HepG2 (cell line): Measurements from ENCODE around the gene TEKTIP1. TPM values are rescaled to one million over a fixed set of nuclear protein-coding genes. Genes with fewer than 3 reads are reported as not detected.

Source experiments
- ATF3 ChIP-seq: sonication (generic); formaldehyde crosslinking; IDR thresholded peaks from 2 replicates; pipeline ENCODE4 v1.4.0; 2020; ENCODE audit warnings: missing genetic modification reagents
- CREBL2 ChIP-seq: sonication (generic); formaldehyde crosslinking; IDR thresholded peaks from 2 replicates; pipeline ENCODE4 v1.8.1; 2023; ENCODE audit warnings: missing genetic modification reagents, mild to moderate bottlenecking, borderline replicate concordance
- EZH2 ChIP-seq: conservative IDR thresholded peaks from 2 replicates; pipeline ENCODE4 v1.6.1; 2012; ENCODE audit warnings: mild to moderate bottlenecking, low read depth, low read length, moderate library complexity
- FOXO1 ChIP-seq: sonication (generic); formaldehyde crosslinking; IDR thresholded peaks from 2 replicates; pipeline ENCODE4 v1.4.0; 2020; ENCODE audit warnings: missing genetic modification reagents
- KDM4B ChIP-seq: sonication (generic); formaldehyde crosslinking; IDR thresholded peaks from 2 replicates; pipeline ENCODE4 v1.4.0; 2020; ENCODE audit warnings: missing genetic modification reagents
- MEF2D ChIP-seq: sonication (generic); formaldehyde crosslinking; IDR thresholded peaks from 2 replicates; pipeline ENCODE4 v1.5.1; 2020; ENCODE audit warnings: mild to moderate bottlenecking, missing genetic modification reagents
- MEIS1 ChIP-seq: sonication (generic); formaldehyde crosslinking; IDR thresholded peaks from 2 replicates; pipeline ENCODE4 v1.9.0; 2021; ENCODE audit warnings: mild to moderate bottlenecking, missing genetic modification reagents, moderate library complexity, borderline replicate concordance
- MXD1 ChIP-seq: sonication (generic); formaldehyde crosslinking; IDR thresholded peaks from 2 replicates; pipeline ENCODE4 v1.4.0; 2020; ENCODE audit warnings: mild to moderate bottlenecking, missing genetic modification reagents
- NFAT5 ChIP-seq: sonication (generic); formaldehyde crosslinking; IDR thresholded peaks from 2 replicates; pipeline ENCODE4 v1.4.0; 2020; ENCODE audit warnings: missing genetic modification reagents
- PATZ1 ChIP-seq: sonication (generic); formaldehyde crosslinking; IDR thresholded peaks from 2 replicates; pipeline ENCODE4 v1.4.0; 2020; ENCODE audit warnings: missing genetic modification reagents
- SKI ChIP-seq: fragments of 450-650 bp; IDR thresholded peaks from one replicate; pipeline ENCODE4 v1.6.1; 2018; ENCODE audit warnings: mild to moderate bottlenecking; ENCODE audit not compliant: partially characterized antibody
- TAF1 ChIP-seq: sonication (generic); formaldehyde crosslinking; IDR thresholded peaks from 2 replicates; pipeline ENCODE4 v1.4.0; 2020; ENCODE audit warnings: missing genetic modification reagents
- ZFY ChIP-seq: sonication (generic); formaldehyde crosslinking; IDR thresholded peaks from 2 replicates; pipeline ENCODE4 v1.4.0; 2020; ENCODE audit warnings: missing genetic modification reagents
- ZNF746 ChIP-seq: sonication (generic); formaldehyde crosslinking; IDR thresholded peaks from 2 replicates; pipeline ENCODE4 v1.8.0; 2022; ENCODE audit warnings: mild to moderate bottlenecking, missing genetic modification reagents
- polyA plus RNA-seq, 8 experiments: library from polyadenylated mRNA; depleted of rRNA in 3 of 8; stranded (reverse) in 7 of 8; unstranded in 1 of 8; fragments of >200 nt; fragmentation: Illumina TruSeq in 4 of 8; extraction: Trizol in 4 of 8; gene quantifications; 2 replicates each; pipeline versions ENCODE4 v1.2.1 to v1.2.3, GENCODE V29; 2011 to 2016; ENCODE audit warnings: low read depth in 4 of 8, missing spikeins in 1 of 8, mixed read lengths in 1 of 8; ENCODE audit not compliant: insufficient read depth in 1 of 8
- total RNA-seq, 5 experiments: library from RNA; depleted of rRNA; stranded (reverse); fragments of >200 nt; fragmentation: Illumina TruSeq; extraction: Trizol; gene quantifications; 2 replicates each; pipeline ENCODE4 v1.2.3, GENCODE V29; 2016; ENCODE audit warnings: low read depth in 1 of 5
- TF ChIP-seq, protein P1 (sequence below): sonication (generic); formaldehyde crosslinking; IDR thresholded peaks from 2 replicates; pipeline ENCODE4 v1.8.0; 2022; ENCODE audit warnings: mild to moderate bottlenecking, missing genetic modification reagents, moderate library complexity
- TF ChIP-seq, protein P2 (sequence below), 2 experiments: sonication (generic) in 1 of 2; formaldehyde crosslinking in 1 of 2; IDR thresholded peaks; 2 replicates each; pipeline versions ENCODE4 v1.5.1 to v1.6.1; 2011 to 2020; ENCODE audit warnings: borderline replicate concordance in 1 of 2, low read depth in 1 of 2, low read length in 1 of 2, mild to moderate bottlenecking in 1 of 2, missing genetic modification reagents in 1 of 2, moderate library complexity in 1 of 2

Gene TEKTIP1
- total and polyA plus RNA-seq, 2 of the 13 experiments (the other 11 are each of a cell fraction or from before 2014, with no cell fraction given): not detected

GRCh38 chr19:3557461-3558248 is 18.7 kb downstream of the TEKTIP1 start, which contains the start of gene MFSD12 (continued):
- TF ChIP-seq PATZ1: peak; percentile 49
- TF ChIP-seq NFAT5 (CRISPR knock-in tag): 0 out of 2 replicates have a peak, but pooled peaks have one; percentile 68
- peak; percentile 15 for TF ChIP-seq SKI
- no peak for TF ChIP-seq EZH2
- no peak for TF ChIP-seq CREBL2 (CRISPR knock-in tag)
- no peak for TF ChIP-seq MEF2D (CRISPR knock-in tag)
- no peak for TF ChIP-seq FOXO1 (CRISPR knock-in tag)
- peak; percentile 63 for TF ChIP-seq MXD1 (CRISPR knock-in tag)
- no peak for TF ChIP-seq KDM4B (CRISPR knock-in tag)
- TF ChIP-seq, protein P1, sequence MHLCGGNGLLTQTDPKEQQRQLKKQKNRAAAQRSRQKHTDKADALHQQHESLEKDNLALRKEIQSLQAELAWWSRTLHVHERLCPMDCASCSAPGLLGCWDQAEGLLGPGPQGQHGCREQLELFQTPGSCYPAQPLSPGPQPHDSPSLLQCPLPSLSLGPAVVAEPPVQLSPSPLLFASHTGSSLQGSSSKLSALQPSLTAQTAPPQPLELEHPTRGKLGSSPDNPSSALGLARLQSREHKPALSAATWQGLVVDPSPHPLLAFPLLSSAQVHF (CRISPR knock-in tag): no peak
- TF ChIP-seq TAF1 (CRISPR knock-in tag): peak; percentile 78
- TF ChIP-seq ZFY: peak; percentile 71
- 0 out of 2 replicates have a peak, but pooled peaks have one; percentile 13 for TF ChIP-seq MEIS1 (CRISPR knock-in tag)
- TF ChIP-seq ATF3 (CRISPR knock-in tag): no peak
- TF ChIP-seq ZNF746: no peak
- TF ChIP-seq, protein P2, sequence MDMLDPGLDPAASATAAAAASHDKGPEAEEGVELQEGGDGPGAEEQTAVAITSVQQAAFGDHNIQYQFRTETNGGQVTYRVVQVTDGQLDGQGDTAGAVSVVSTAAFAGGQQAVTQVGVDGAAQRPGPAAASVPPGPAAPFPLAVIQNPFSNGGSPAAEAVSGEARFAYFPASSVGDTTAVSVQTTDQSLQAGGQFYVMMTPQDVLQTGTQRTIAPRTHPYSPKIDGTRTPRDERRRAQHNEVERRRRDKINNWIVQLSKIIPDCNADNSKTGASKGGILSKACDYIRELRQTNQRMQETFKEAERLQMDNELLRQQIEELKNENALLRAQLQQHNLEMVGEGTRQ (IDR thresholded peaks at IDR 0.05; ENCODE audit: low read depth, low read length): peak; percentile 17; the same call in 1 of the 2 replicates
- TF ChIP-seq, protein P2 (CRISPR knock-in tag; IDR thresholded peaks at IDR 0.05; ENCODE audit: borderline replicate concordance): no peak
